ENCODE results near the gene ZNF618.

DNA sequence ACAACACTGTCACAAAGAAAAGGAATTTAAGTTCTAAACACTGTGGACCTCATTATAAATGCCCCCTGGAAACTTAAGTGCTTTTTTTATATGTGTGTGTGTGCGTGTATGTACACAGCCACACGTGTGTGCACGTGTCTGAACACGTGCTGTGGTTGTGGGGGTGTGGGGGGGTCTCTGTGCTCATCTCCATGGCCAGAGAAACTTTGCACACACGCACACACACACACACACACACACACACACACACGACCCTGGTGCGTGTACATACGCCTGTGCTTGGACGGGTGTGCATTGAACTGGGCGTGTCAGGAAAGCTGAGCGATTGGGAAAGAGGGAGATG lies 174.1 kb downstream of the ZNF618 start:
- TF ChIP-seq, protein P1, sequence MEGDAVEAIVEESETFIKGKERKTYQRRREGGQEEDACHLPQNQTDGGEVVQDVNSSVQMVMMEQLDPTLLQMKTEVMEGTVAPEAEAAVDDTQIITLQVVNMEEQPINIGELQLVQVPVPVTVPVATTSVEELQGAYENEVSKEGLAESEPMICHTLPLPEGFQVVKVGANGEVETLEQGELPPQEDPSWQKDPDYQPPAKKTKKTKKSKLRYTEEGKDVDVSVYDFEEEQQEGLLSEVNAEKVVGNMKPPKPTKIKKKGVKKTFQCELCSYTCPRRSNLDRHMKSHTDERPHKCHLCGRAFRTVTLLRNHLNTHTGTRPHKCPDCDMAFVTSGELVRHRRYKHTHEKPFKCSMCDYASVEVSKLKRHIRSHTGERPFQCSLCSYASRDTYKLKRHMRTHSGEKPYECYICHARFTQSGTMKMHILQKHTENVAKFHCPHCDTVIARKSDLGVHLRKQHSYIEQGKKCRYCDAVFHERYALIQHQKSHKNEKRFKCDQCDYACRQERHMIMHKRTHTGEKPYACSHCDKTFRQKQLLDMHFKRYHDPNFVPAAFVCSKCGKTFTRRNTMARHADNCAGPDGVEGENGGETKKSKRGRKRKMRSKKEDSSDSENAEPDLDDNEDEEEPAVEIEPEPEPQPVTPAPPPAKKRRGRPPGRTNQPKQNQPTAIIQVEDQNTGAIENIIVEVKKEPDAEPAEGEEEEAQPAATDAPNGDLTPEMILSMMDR (conservative IDR thresholded peaks at IDR 0.05; ENCODE audit: low read depth, low read length) = no peak
- no peak for TF ChIP-seq EZH2 (IDR thresholded peaks at IDR 0.05; ENCODE audit: low read length, unreplicated experiment)

All from PC-3 (cell line).